IPS-15b (cell line): ENCODE data around the gene WDR82.
A peak's percentile ranks its signal among the peaks of the same experiment; 100 is the strongest.

ENCODE experiments used
- H3K27me3 ChIP-seq: one replicate; pipeline ENCODE4 v1.6.1; 2013; ENCODE audit warnings: low read length; ENCODE audit not compliant: control insufficient read depth, insufficient read depth
- H3K36me3 ChIP-seq: one replicate; pipeline ENCODE4 v1.6.1; 2013; ENCODE audit warnings: low read length; ENCODE audit not compliant: control insufficient read depth, insufficient read depth
- H3K4me1 ChIP-seq: one replicate; pipeline ENCODE4 v1.6.1; 2013; ENCODE audit warnings: mild to moderate bottlenecking, low read length; ENCODE audit not compliant: control insufficient read depth, insufficient read depth
- H3K4me3 ChIP-seq: one replicate; pipeline ENCODE4 v1.5.1; 2013; ENCODE audit warnings: low read depth, low read length
- H3K9ac ChIP-seq: one replicate; pipeline ENCODE4 v1.6.1; 2013; ENCODE audit warnings: low read depth, mild to moderate bottlenecking, low read length
- H3K9me3 ChIP-seq: one replicate; pipeline ENCODE4 v1.6.1; 2013; ENCODE audit warnings: mild to moderate bottlenecking, low read length; ENCODE audit not compliant: control insufficient read depth, insufficient read depth

WDR82 gene

DNA sequence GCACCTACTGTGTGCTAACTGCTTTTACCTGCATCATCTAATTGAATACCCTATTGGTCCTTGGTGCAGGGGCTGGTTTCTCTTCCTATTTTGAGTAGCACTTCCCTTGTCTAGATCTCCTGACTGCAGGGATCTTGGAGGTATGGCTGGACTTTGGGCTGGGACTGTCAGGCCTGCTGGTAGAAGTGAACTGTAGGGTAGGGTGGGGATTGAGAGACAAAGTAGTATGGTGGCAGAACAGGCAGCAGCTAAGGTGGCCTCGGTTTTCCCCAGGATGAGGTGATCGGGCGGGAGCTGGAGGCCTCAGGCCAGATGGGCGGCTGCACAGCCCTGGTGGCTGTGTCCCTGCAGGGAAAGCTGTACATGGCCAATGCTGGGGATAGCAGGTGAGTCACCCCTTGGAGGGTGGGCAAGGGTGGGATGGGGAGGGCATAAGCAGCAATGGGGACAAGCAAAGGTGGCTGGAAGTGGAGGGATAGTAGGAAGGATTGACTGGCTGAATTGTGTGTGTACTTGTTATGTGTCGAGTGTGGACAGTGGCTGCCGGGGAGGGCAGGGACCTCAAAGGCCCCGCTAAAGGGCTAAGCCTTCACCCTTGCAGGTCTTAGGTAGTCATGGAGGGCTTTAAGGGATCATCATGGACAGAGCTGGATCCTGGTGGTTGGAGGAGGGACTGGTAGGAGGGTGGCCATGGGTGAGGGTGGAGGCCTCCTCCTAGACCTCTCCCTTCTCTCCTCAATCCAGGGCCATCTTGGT, 30.9 kb downstream of the WDR82 start:
- Histone ChIP-seq H3K9ac (no peak overlapping the region), H3K9me3 (no peaks in the 10 kb centered on the region), H3K27me3 (peaks cover 29% of the 10 kb centered on the region), H3K4me3 (no peak overlapping the region), H3K4me1 (peaks cover 3% of the 10 kb centered on the region), H3K36me3 (peaks cover 19% of the 10 kb centered on the region)

- peaks cover 16% of the 10 kb centered on the region for H3K36me3 ChIP-seq
- no peak overlapping the region for H3K9ac ChIP-seq
- peaks cover 29% of the 10 kb centered on the region for H3K27me3 ChIP-seq
- no peak overlapping the region for H3K4me3 ChIP-seq
- peaks cover 3% of the 10 kb centered on the region for H3K4me1 ChIP-seq
- no peaks in the 10 kb centered on the region for H3K9me3 ChIP-seq
Measured at GRCh38 chr3:52246728-52247408, 31.6 kb downstream of the WDR82 start.

GRCh38 chr3:52246264-52246620, 32.2 kb downstream of the WDR82 start:
- peaks cover 3% of the 10 kb centered on the region for H3K4me1 ChIP-seq
- no peak overlapping the region for H3K9ac ChIP-seq
- H3K4me3 ChIP-seq, result peak overlapping the region; percentile 65
- H3K36me3 ChIP-seq, result peaks cover 10% of the 10 kb centered on the region
- H3K27me3 ChIP-seq, result peaks cover 29% of the 10 kb centered on the region
- no peaks in the 10 kb centered on the region for H3K9me3 ChIP-seq

- Histone ChIP-seq H3K4me1 (peaks cover 7% of the 10 kb centered on the region), H3K36me3 (peaks cover 8% of the 10 kb centered on the region), H3K9ac (no peak within 1 kb of the TSS), H3K9me3 (no peaks in the 10 kb centered on the region), H3K27me3 (peaks cover 29% of the 10 kb centered on the region), H3K4me3 (peak within 1 kb of the TSS; percentile 65)
Measured at GRCh38 chr3:52245322-52246263, 32.9 kb downstream of the WDR82 start, which contains the start of gene PPM1M. Gene PPM1M (plus strand): TSS chr3:52245759. CDS start chr3:52245825, 66 bp downstream.

DNA sequence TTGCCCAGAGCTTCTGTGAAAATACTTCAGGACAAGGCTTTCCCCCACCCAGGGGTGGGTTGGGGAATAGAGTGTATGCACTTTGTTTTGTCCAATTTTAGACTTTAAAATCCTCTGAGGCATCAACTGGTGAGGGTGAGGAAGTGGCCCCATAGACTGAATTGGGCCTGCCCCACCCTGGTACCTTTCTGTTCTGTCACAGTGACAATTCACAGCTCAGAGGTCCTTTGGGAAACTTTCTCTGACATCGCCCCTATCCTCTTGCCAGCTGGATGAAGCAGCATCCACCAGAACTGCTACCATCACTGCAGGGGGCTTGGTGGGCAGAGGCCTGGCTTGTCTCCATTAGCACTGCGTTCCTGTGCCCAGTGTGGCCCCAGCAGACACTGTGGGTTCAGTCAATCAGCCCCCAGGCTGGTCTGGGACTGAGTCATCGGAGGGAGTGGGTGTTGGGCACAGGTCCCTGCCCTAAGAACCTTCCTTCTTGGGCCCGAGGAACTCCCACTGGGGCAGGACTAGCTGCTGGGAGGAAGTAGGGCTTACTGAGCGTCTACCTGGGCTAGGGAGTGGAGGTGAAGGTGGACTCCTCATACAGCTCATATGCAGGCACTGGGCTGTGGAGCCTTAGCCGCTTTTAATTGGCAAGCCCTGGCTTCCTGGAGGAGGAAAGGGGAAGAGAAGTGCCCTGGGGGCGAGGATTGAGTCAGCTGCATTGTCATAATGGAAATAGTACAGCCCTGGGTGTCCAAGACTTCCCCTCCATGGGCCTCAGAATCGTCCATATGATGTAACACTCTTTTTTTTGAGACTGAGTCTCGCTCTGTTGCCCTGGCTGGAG, 34.4 kb downstream of the WDR82 start:
- peaks cover 12% of the 10 kb centered on the region for H3K4me1 ChIP-seq
- no peaks in the 10 kb centered on the region for H3K9me3 ChIP-seq
- peaks cover 29% of the 10 kb centered on the region for H3K27me3 ChIP-seq
- H3K9ac ChIP-seq, result no peak overlapping the region
- H3K36me3 ChIP-seq, result peaks cover 3% of the 10 kb centered on the region
- H3K4me3 ChIP-seq, result no peak overlapping the region

DNA sequence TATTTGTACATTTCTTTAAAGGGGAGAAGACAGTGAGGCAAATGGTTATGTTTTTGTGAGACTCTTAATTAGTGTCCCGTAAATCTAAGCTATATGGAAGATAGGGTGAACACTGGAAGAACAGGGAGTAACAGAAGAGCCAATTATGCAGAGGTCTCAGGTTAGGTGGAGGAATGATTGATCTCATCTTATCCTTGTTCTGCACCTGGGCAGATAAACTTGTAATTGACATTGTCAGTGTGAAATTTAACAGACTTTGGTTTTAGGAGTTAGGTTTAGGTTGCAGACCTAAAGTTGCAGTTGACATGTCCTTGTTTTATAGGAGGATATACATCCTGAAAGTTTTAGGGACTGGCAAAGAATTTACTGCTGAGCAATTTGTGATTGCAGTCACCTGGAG, 36.4 kb downstream of the WDR82 start:
- Histone ChIP-seq H3K27me3 (peaks cover 27% of the 10 kb centered on the region), H3K9ac (no peak overlapping the region), H3K36me3 (no peaks in the 10 kb centered on the region), H3K4me1 (peaks cover 24% of the 10 kb centered on the region), H3K9me3 (no peaks in the 10 kb centered on the region), H3K4me3 (no peak overlapping the region)

- no peak overlapping the region for H3K9ac ChIP-seq
- H3K4me3 ChIP-seq, result no peak overlapping the region
- no peaks in the 10 kb centered on the region for H3K9me3 ChIP-seq
- peaks cover 18% of the 10 kb centered on the region for H3K27me3 ChIP-seq
- no peaks in the 10 kb centered on the region for H3K36me3 ChIP-seq
- peaks cover 23% of the 10 kb centered on the region for H3K4me1 ChIP-seq
Measured at GRCh38 chr3:52240886-52241370, 37.5 kb downstream of the WDR82 start.

DNA sequence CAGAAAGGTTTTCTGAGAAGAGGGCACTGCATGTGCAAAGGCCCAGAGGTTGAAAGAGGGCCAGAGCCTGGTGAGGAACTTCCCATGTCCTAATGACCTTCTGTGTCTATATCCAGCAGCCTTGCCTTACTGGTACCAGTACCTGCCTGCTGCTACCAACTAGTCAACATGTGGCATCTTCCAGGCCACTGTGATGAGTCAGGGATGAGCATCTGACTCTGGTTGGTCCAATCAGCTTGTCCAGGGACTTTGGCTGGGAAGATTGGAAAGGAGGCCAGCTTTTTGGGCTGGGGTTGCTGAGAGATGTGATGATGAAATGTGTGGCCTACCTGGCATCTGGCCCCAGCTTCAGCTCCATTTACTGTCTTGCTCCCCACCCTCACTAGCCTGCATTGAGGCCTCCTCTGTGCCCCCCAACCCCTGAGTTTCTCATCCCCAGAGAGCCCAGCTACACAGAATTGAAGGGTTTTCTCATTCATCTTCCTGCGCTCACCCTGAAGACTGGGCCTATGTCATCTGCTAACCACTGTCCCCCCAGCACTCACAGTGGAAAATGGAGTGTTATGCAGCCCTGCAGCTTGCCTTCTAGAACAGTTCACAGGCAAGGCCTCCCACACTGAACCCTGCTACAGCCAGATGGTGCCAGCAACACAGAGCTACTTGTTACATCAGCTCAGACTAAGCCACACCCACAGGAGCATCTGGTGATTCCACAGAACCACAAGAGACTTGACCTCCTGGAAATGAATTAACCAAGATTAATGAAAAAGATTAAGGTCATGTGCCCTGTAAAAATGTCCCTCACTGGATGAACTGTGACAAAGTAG, 38.2 kb downstream of the WDR82 start:
- Histone ChIP-seq H3K4me1 (peaks cover 23% of the 10 kb centered on the region), H3K36me3 (no peaks in the 10 kb centered on the region), H3K27me3 (peaks cover 17% of the 10 kb centered on the region), H3K4me3 (peak overlapping the region; percentile 100), H3K9ac (no peak overlapping the region), H3K9me3 (no peaks in the 10 kb centered on the region)

GRCh38 chr3:52238761-52239701, 39.4 kb downstream of the WDR82 start, which contains the start of gene TWF2:
Gene TWF2 (minus strand): TSS chr3:52239158. CDS start chr3:52239016, 142 bp downstream.
- no peaks in the 10 kb centered on the region for H3K36me3 ChIP-seq
- peaks cover 23% of the 10 kb centered on the region for H3K4me1 ChIP-seq

More at GRCh38 chr3:52238761-52239701, 39.4 kb downstream of the WDR82 start, which contains the start of gene TWF2:
- peaks cover 4% of the 10 kb centered on the region for H3K27me3 ChIP-seq
- peak within 1 kb of the TSS; percentile 79 for H3K9ac ChIP-seq
- H3K4me3 ChIP-seq, result peak within 1 kb of the TSS; percentile 100
- no peaks in the 10 kb centered on the region for H3K9me3 ChIP-seq
